Trophoblast cell (in vitro differentiated cells and primary cell): ENCODE results near the gene CCL2.

Experiments
- DNase-seq, 2 donors: peaks; one replicate each; pipeline ENCODE4 v3.0.0-alpha.2; 2016
- H2AFZ ChIP-seq: 2 replicates; pipeline ENCODE4 v1.6.1; 2013; ENCODE audit warnings: low read length, moderate library complexity, mild to moderate bottlenecking; ENCODE audit not compliant: insufficient read depth, poor library complexity
- H2AK5ac ChIP-seq: 2 replicates; pipeline ENCODE4 v1.6.1; 2013; ENCODE audit warnings: mild to moderate bottlenecking, low read length
- H2BK120ac ChIP-seq: 2 replicates; pipeline ENCODE4 v1.6.1; 2013; ENCODE audit warnings: low read length, mild to moderate bottlenecking, moderate library complexity; ENCODE audit not compliant: insufficient read depth, poor library complexity
- H2BK12ac ChIP-seq: 2 replicates; pipeline ENCODE4 v1.6.1; 2013; ENCODE audit warnings: mild to moderate bottlenecking, low read length, moderate library complexity
- H2BK5ac ChIP-seq: 2 replicates; pipeline ENCODE4 v1.6.1; 2013; ENCODE audit warnings: low read length, low read depth, moderate library complexity, mild to moderate bottlenecking; ENCODE audit not compliant: poor library complexity
- H3K14ac ChIP-seq: 2 replicates; pipeline ENCODE4 v1.6.1; 2013; ENCODE audit warnings: mild to moderate bottlenecking, low read length
- H3K18ac ChIP-seq: 2 replicates; pipeline ENCODE4 v1.6.1; 2013; ENCODE audit warnings: mild to moderate bottlenecking, low read length
- H3K23ac ChIP-seq: 2 replicates; pipeline ENCODE4 v1.6.1; 2013; ENCODE audit warnings: low read length
- H3K27ac ChIP-seq: 2 replicates; pipeline ENCODE4 v1.5.1; 2013; ENCODE audit warnings: low read depth, mild to moderate bottlenecking, inconsistent platforms, low read length, moderate library complexity
- H3K27me3 ChIP-seq: 2 replicates; pipeline ENCODE4 v1.6.1; 2013; ENCODE audit warnings: inconsistent platforms, mild to moderate bottlenecking, low read length, moderate library complexity; ENCODE audit not compliant: insufficient read depth
- H3K36me3 ChIP-seq, 2 experiments: 1 replicate in 1 of 2; 2 replicates in 1 of 2; pipeline ENCODE4 v1.6.1; 2013; ENCODE audit warnings: low read length in 2 of 2, mild to moderate bottlenecking in 2 of 2, moderate library complexity in 1 of 2; ENCODE audit not compliant: insufficient read depth in 2 of 2, control insufficient read depth in 1 of 2
- H3K4ac ChIP-seq: 2 replicates; pipeline ENCODE4 v1.6.1; 2013; ENCODE audit warnings: low read depth, mild to moderate bottlenecking, low read length, moderate library complexity
- H3K4me1 ChIP-seq, 2 experiments: 1 replicate in 1 of 2; 2 replicates in 1 of 2; pipeline ENCODE4 v1.6.1; 2013; ENCODE audit warnings: low read length in 2 of 2, mild to moderate bottlenecking in 2 of 2, moderate library complexity in 1 of 2; ENCODE audit not compliant: insufficient read depth in 2 of 2, control insufficient read depth in 1 of 2
- H3K4me2 ChIP-seq: 2 replicates; pipeline ENCODE4 v1.6.1; 2013; ENCODE audit warnings: inconsistent platforms, mild to moderate bottlenecking, low read length, moderate library complexity
- H3K4me3 ChIP-seq: 2 replicates; pipeline ENCODE4 v1.5.1; 2013; ENCODE audit warnings: mild to moderate bottlenecking, low read depth, low read length, inconsistent platforms
- H3K79me1 ChIP-seq: one replicate; pipeline ENCODE4 v1.6.1; 2013; ENCODE audit warnings: low read length
- H3K79me2 ChIP-seq: 2 replicates; pipeline ENCODE4 v1.6.1; 2013; ENCODE audit warnings: low read length, mild to moderate bottlenecking; ENCODE audit not compliant: control insufficient read depth, insufficient read depth, poor library complexity
- H3K9ac ChIP-seq: 2 replicates; pipeline ENCODE4 v1.6.1; 2013; ENCODE audit warnings: mild to moderate bottlenecking, low read length
- H3K9me3 ChIP-seq: 2 replicates; pipeline ENCODE4 v1.6.1; 2013; ENCODE audit warnings: low read depth, mild to moderate bottlenecking, control low read depth, inconsistent platforms, low read length; ENCODE audit not compliant: insufficient read depth
- H4K12ac ChIP-seq: 2 replicates; pipeline ENCODE4 v1.6.1; 2013; ENCODE audit warnings: low read depth, mild to moderate bottlenecking, low read length, moderate library complexity
- H4K8ac ChIP-seq: 2 replicates; pipeline ENCODE4 v1.6.1; 2013; ENCODE audit warnings: low read depth, mild to moderate bottlenecking, low read length, moderate library complexity
- H4K91ac ChIP-seq: one replicate; pipeline ENCODE4 v1.6.1; 2013; ENCODE audit warnings: low read depth, mild to moderate bottlenecking, low read length, moderate library complexity
- WGBS: extraction: QIAGEN DNeasy Blood & Tissue Kit; methylation state at CpG from one replicate; pipeline ENCODE4 v1.1.7; 2013; ENCODE audit warnings: missing lambda C conversion rate; ENCODE audit not compliant: insufficient read length, insufficient coverage; ENCODE audit errors: extremely low coverage; 5-methylcytosine and 5-hydroxymethylcytosine counted together

CCL2 gene

DNA sequence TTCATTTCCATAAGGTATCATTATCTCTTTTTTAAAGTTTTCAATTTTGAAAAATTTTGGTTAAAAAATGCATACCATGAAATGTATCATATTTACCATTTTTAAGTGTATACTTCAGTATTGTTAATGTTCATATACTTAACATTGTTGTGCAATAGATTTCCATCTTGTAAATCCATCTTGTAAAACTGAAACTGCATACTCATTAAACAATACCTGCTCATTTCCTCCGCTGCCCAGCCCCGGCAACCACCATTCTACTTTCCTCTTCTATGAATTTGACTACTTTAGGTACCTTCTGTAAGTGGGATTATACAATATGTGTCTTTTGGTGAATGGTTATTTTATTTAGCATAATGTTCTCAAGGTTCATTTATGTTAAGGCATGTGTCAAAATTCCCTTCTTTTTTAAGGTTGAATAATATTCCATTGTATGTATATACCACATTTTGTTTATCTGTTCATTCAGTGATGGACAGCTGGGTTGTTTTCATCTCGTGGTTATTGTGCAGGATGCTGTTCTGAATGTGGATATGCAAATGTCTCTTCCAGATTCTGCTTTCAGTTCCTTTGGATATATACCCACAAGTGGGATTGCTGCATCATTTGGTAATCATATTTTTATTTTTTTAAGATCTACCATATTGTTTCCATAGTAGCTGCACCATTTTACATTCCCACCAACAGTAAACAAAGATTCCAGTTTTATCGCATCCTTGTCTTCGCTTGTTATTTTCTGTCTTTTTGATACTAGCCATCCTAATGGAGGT lies 6.7 kb downstream of the CCL2 start:
- Histone ChIP-seq H2AK5ac (no peak overlapping the region), H3K4ac (no peak overlapping the region), H2BK5ac (no peak overlapping the region), H2BK120ac (no peak overlapping the region), H3K79me2 (no peaks in the 10 kb centered on the region), H3K14ac (no peak overlapping the region), H3K4me3 (no peak overlapping the region), H2BK12ac (no peak overlapping the region), H3K79me1 (no peaks in the 10 kb centered on the region), H3K27me3 (no peaks in the 10 kb centered on the region), H3K36me3 (no peaks in the 10 kb centered on the region), H3K9ac (no peak overlapping the region), H4K8ac (no peak overlapping the region), H3K4me1 (no peaks in the 10 kb centered on the region), H4K91ac (no peak overlapping the region), H3K18ac (no peak overlapping the region), H4K12ac (no peak overlapping the region), H2AFZ (no peak overlapping the region), H3K23ac (no peak overlapping the region), H3K27ac (no peak overlapping the region), H3K4me2 (no peak overlapping the region), H3K9me3 (no peaks in the 10 kb centered on the region)
- no peak for DNase-seq
- WGBS: no CpG with 5 or more reads among the region's 5 CpGs

DNA sequence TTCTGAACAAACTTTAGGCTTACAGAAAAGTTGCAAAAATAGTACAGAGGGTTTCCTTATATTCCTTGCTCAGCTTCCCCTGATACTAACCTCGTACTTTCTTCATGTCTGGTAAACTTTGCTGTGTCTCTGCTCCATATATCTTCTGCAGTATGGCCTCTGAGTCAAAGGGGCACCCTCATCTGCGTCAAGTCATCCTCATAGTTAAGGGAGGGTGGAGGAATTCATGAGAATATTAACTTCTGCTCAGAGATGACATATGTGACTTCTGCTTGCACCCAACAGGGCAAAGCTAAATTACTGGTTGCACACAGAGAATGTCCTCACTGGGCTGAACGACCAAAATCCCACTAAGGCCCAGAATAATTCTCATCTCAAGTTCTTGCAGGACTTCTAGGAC lies 10.6 kb downstream of the CCL2 start:
- H3K27me3 ChIP-seq: no peaks in the 10 kb centered on the region
- no peak overlapping the region for H4K12ac ChIP-seq
- H2BK12ac ChIP-seq: no peak overlapping the region
- no peak overlapping the region for H3K14ac ChIP-seq
- WGBS: no CpG with 5 or more reads among the region's 3 CpGs
- H4K8ac ChIP-seq: no peak overlapping the region
- H3K4me1 ChIP-seq: no peaks in the 10 kb centered on the region
- no peak for DNase-seq
- no peak overlapping the region for H2BK120ac ChIP-seq
- H2AFZ ChIP-seq: no peak overlapping the region
- no peaks in the 10 kb centered on the region for H3K79me1 ChIP-seq
- no peak overlapping the region for H3K4me3 ChIP-seq
- H3K79me2 ChIP-seq: no peaks in the 10 kb centered on the region
- H3K9ac ChIP-seq: no peak overlapping the region
- H3K23ac ChIP-seq: no peak overlapping the region
- no peak overlapping the region for H2AK5ac ChIP-seq
- no peak overlapping the region for H3K18ac ChIP-seq
- H3K9me3 ChIP-seq: no peaks in the 10 kb centered on the region
- H3K36me3 ChIP-seq: no peaks in the 10 kb centered on the region
- H3K4me2 ChIP-seq: no peak overlapping the region
- no peak overlapping the region for H3K27ac ChIP-seq
- H2BK5ac ChIP-seq: no peak overlapping the region
- no peak overlapping the region for H4K91ac ChIP-seq
- H3K4ac ChIP-seq: no peak overlapping the region

DNA sequence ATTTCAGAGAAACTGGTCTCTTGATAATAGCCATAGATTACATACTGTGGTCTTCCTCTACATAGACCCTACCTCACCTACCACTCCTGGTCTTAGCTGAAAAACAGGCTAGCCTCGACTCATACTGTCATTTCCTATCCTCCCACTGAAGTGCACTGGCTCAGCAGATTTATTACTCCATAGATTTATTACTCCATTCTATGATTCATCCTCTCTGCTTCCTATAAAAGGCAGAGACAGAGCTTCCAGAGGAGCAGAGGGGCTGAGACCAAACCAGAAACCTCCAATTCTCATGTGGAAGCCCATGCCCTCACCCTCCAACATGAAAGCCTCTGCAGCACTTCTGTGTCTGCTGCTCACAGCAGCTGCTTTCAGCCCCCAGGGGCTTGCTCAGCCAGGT lies 14.9 kb downstream of the CCL2 start, which contains the start of gene CCL7:
CCL7 (plus strand) TSS at position 253 of the 400 bp plus-strand sequence; CDS start at position 323, 70 bp downstream.
- DNase-seq: no peak
- H2AFZ ChIP-seq: no peak within 1 kb of the TSS
- H4K12ac ChIP-seq: no peak within 1 kb of the TSS
- H3K79me2 ChIP-seq: no peaks in the 10 kb centered on the region
- H3K9ac ChIP-seq: no peak within 1 kb of the TSS
- no peak within 1 kb of the TSS for H3K23ac ChIP-seq
- no peak within 1 kb of the TSS for H4K91ac ChIP-seq
- H2BK5ac ChIP-seq: no peak within 1 kb of the TSS
- no peaks in the 10 kb centered on the region for H3K4me1 ChIP-seq
- H3K9me3 ChIP-seq: no peaks in the 10 kb centered on the region
- no peak within 1 kb of the TSS for H3K4me3 ChIP-seq
- H2AK5ac ChIP-seq: no peak within 1 kb of the TSS
- no peak within 1 kb of the TSS for H2BK12ac ChIP-seq
- no peak within 1 kb of the TSS for H3K4me2 ChIP-seq
- no peak within 1 kb of the TSS for H3K14ac ChIP-seq
- H2BK120ac ChIP-seq: no peak within 1 kb of the TSS
- H3K79me1 ChIP-seq: no peaks in the 10 kb centered on the region
- WGBS: no CpG with 5 or more reads among the region's 1 CpG
- H4K8ac ChIP-seq: no peak within 1 kb of the TSS
- H3K4ac ChIP-seq: no peak within 1 kb of the TSS
- no peaks in the 10 kb centered on the region for H3K36me3 ChIP-seq
- no peaks in the 10 kb centered on the region for H3K27me3 ChIP-seq
- no peak within 1 kb of the TSS for H3K18ac ChIP-seq
- H3K27ac ChIP-seq: no peak within 1 kb of the TSS

GRCh38 chr17:34275881-34276280 lies 20.8 kb downstream of the CCL2 start:
- no peak overlapping the region for H2BK5ac ChIP-seq
- H3K4me3 ChIP-seq: no peak overlapping the region
- no peaks in the 10 kb centered on the region for H3K9me3 ChIP-seq
- H2AFZ ChIP-seq: no peak overlapping the region
- WGBS: no CpG with 5 or more reads among the region's 1 CpG
- H4K91ac ChIP-seq: no peak overlapping the region
- no peak overlapping the region for H3K9ac ChIP-seq
- no peak overlapping the region for H2BK12ac ChIP-seq
- no peak overlapping the region for H4K8ac ChIP-seq
- no peak overlapping the region for H3K4ac ChIP-seq
- no peak overlapping the region for H3K14ac ChIP-seq
- H4K12ac ChIP-seq: no peak overlapping the region
- H3K4me1 ChIP-seq: no peaks in the 10 kb centered on the region
- H3K79me2 ChIP-seq: no peaks in the 10 kb centered on the region
- no peak for DNase-seq
- no peaks in the 10 kb centered on the region for H3K27me3 ChIP-seq
- no peak overlapping the region for H3K23ac ChIP-seq
- H3K79me1 ChIP-seq: no peaks in the 10 kb centered on the region
- no peak overlapping the region for H2BK120ac ChIP-seq
- H3K4me2 ChIP-seq: no peak overlapping the region
- no peak overlapping the region for H3K27ac ChIP-seq
- H3K36me3 ChIP-seq: no peaks in the 10 kb centered on the region
- no peak overlapping the region for H3K18ac ChIP-seq
- no peak overlapping the region for H2AK5ac ChIP-seq
